GM12891 (cell line): ENCODE results near the gene MYEF2.

Experiments
- POLR2A ChIP-seq: IDR thresholded peaks from 2 replicates; pipeline ENCODE4 v1.6.1; 2011; ENCODE audit warnings: low read depth, low read length, control low read depth
- POLR2AphosphoS5 ChIP-seq: IDR thresholded peaks from 2 replicates; pipeline ENCODE4 v1.6.1; 2011; ENCODE audit warnings: low read depth, low read length, control low read depth
- POU2F2 ChIP-seq: IDR thresholded peaks from 2 replicates; pipeline ENCODE4 v1.6.1; 2011; ENCODE audit warnings: low read depth, mild to moderate bottlenecking, control low read depth, low read length, moderate library complexity
- SPI1 ChIP-seq: IDR thresholded peaks from 2 replicates; pipeline ENCODE4 v1.6.1; 2011; ENCODE audit warnings: low read depth, low read length, control low read depth
- TAF1 ChIP-seq: IDR thresholded peaks from 2 replicates; pipeline ENCODE4 v1.6.1; 2011; ENCODE audit warnings: low read depth, low read length, control low read depth

GRCh38 chr15:48132874-48133273 lies 45.2 kb downstream of the MYEF2 start:
- TF ChIP-seq POLR2AphosphoS5 (no peak), POLR2A (no peak), TAF1 (no peak), SPI1 (no peak), POU2F2 (no peak)
